Testis (tissue), 3 donors: ENCODE data around the gene NSMF. TPM values are rescaled to one million over a fixed set of nuclear protein-coding genes. Genes with fewer than 3 reads are reported as not detected.

Experiments used
- DNase-seq: peaks from one replicate; pipeline ENCODE4 v3.0.0-alpha.2; 2019
- H3K27ac ChIP-seq, 2 donors: fragments of 200-600 bp; sonication (generic); one replicate each; pipeline ENCODE4 v1.5.1; 2019
- H3K27me3 ChIP-seq: fragments of 200-600 bp; sonication (generic); one replicate; pipeline ENCODE4 v1.5.1; 2019
- H3K36me3 ChIP-seq: fragments of 200-600 bp; sonication (generic); one replicate; pipeline ENCODE4 v1.5.1; 2017; ENCODE audit warnings: low read depth; ENCODE audit errors: missing control alignments
- H3K4me1 ChIP-seq: fragments of 200-600 bp; sonication (generic); one replicate; pipeline ENCODE4 v1.5.1; 2019
- H3K4me3 ChIP-seq, 2 donors: fragments of 200-600 bp; sonication (generic); one replicate each; pipeline ENCODE4 v1.5.1; 2017 to 2019
- H3K9me3 ChIP-seq: fragments of 200-600 bp; sonication (generic); one replicate; pipeline ENCODE4 v1.5.1; 2017
- CTCF ChIP-seq, 3 experiments: fragments of 450-650 bp in 2 of 3; fragments of 200-600 bp in 1 of 3; sonication (generic) in 1 of 3; IDR thresholded peaks; one replicate each; pipeline ENCODE4 v1.5.1; 2016 to 2019; ENCODE audit warnings: antibody characterized with exemption in 3 of 3, mild to moderate bottlenecking in 2 of 3, moderate library complexity in 1 of 3
- POLR2A ChIP-seq: fragments of 450-650 bp; IDR thresholded peaks from one replicate; pipeline ENCODE4 v1.6.1; 2017; ENCODE audit warnings: antibody characterized with exemption, mild to moderate bottlenecking, moderate library complexity
- WGBS, 2 donors: methylation state at CpG; one replicate each; pipeline ENCODE4 v1.1.5; 2018; 5-methylcytosine and 5-hydroxymethylcytosine counted together
- intact Hi-C: fragments of 100-400 bp; cut with DNase I; formaldehyde crosslinking; loops from one replicate; pipeline ENCODE4 v1.15.1; 2023; ENCODE audit warnings: low total_unique reads
- polyA plus RNA-seq: library from polyadenylated mRNA; stranded (reverse); fragments of 350-450 nt; fragmentation: Illumina TruSeq; extraction: RNeasy Lipid Tissue Mini Kit (QIAGEN cat#74804); gene quantifications from one replicate; pipeline ENCODE4 v1.2.3, GENCODE V29; 2014; ENCODE audit warnings: low read depth, low replicate concordance; ENCODE audit not compliant: insufficient read depth
- total RNA-seq, 2 donors: library from RNA; depleted of rRNA; stranded (reverse); fragments of >200 nt; gene quantifications; one replicate each; pipeline ENCODE4 v1.2.3, GENCODE V29; 2016

NSMF gene
- total and polyA plus RNA-seq, 3 donors from 2014 or later: 42.5 to 105 (median 81.7) TPM

GRCh38 chr9:137479892-137480685 lies 21.0 kb upstream of the NSMF start:
- no peak for TF ChIP-seq POLR2A
- TF ChIP-seq CTCF (IDR thresholded peaks at IDR 0.05): no peak
- 85 to 91% methylated on average over 23 to 32 of the region's 32 CpGs for WGBS, 2 donors
- H3K4me1 ChIP-seq: peaks cover 16% of the 10 kb centered on the region
- H3K36me3 ChIP-seq: no peaks in the 10 kb centered on the region
- no peak overlapping the region for H3K4me3 ChIP-seq
- H3K27me3 ChIP-seq: no peaks in the 10 kb centered on the region
- intact Hi-C loops: no loop called here
- no peaks in the 10 kb centered on the region for H3K9me3 ChIP-seq
- DNase-seq: no peak
- H3K27ac ChIP-seq: no peak overlapping the region

DNA sequence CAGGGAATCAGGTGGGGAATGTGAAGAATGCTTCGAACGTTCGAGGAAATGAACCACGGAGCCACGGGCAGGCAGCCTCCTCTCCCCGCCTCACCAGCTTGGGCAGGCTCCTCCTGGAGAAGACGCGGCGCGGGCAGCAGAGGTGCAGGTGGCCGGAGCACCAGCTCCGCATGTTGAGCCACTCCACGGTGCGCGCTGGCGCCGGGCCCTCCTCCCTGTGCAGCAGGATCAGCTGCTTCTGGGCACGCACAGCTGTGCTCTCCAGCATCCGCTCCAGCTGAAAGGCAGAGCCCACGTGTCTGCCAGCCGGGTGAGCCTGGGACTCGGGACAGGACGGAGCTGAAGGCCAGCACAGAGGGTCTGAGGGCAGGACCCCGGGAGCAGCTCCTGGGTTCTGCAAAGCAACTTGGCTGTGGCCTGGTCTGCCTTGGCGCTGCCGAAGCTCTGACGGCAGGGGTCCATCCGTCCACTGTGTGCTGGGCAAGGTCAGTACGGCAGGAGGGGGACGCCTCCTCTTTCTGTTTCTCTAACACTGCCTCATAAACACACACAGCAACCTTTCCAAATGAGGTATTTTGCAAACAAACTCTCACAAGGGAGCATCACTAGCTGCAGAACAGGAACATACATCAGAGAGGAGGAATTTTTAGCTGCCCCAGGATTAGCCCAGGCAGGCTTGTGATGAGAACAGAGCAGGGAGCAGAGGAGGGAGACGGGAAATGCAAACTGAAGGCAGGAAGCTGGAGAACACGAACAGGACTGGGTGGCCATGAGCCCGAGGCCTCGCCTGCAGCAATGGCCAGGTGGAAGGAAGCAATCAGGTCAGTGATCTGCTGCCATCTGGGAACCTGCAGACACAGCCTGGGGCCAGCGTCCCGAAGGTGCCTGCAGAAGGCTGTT lies 20.1 kb upstream of the NSMF start:
- Histone ChIP-seq H3K27ac (peak overlapping the region in 1 of 2 donors; percentile 36), H3K4me3 (no peak overlapping the region), H3K36me3 (no peaks in the 10 kb centered on the region), H3K27me3 (no peaks in the 10 kb centered on the region), H3K9me3 (no peaks in the 10 kb centered on the region), H3K4me1 (peaks cover 16% of the 10 kb centered on the region)
- WGBS, 2 donors: 57 to 78% methylated on average over 12 to 36 of the region's 36 CpGs
- intact Hi-C loops: no loop called here
- peak; percentile 38 for DNase-seq
- no peak for TF ChIP-seq CTCF (IDR thresholded peaks at IDR 0.05)
- no peak for TF ChIP-seq POLR2A

- Histone ChIP-seq H3K4me1 (peaks cover 16% of the 10 kb centered on the region), H3K27ac (no peak overlapping the region), H3K36me3 (no peaks in the 10 kb centered on the region), H3K4me3 (no peak overlapping the region), H3K9me3 (no peaks in the 10 kb centered on the region), H3K27me3 (no peaks in the 10 kb centered on the region)
- TF ChIP-seq CTCF (IDR thresholded peaks at IDR 0.05) (no peak), POLR2A (no peak)
- DNase-seq: no peak
- intact Hi-C loops: no loop called here
- WGBS, 2 donors: 80 to 86% methylated on average over 1 to 11 of the region's 11 CpGs
Measured at GRCh38 chr9:137478613-137478961, 19.5 kb upstream of the NSMF start.

DNA sequence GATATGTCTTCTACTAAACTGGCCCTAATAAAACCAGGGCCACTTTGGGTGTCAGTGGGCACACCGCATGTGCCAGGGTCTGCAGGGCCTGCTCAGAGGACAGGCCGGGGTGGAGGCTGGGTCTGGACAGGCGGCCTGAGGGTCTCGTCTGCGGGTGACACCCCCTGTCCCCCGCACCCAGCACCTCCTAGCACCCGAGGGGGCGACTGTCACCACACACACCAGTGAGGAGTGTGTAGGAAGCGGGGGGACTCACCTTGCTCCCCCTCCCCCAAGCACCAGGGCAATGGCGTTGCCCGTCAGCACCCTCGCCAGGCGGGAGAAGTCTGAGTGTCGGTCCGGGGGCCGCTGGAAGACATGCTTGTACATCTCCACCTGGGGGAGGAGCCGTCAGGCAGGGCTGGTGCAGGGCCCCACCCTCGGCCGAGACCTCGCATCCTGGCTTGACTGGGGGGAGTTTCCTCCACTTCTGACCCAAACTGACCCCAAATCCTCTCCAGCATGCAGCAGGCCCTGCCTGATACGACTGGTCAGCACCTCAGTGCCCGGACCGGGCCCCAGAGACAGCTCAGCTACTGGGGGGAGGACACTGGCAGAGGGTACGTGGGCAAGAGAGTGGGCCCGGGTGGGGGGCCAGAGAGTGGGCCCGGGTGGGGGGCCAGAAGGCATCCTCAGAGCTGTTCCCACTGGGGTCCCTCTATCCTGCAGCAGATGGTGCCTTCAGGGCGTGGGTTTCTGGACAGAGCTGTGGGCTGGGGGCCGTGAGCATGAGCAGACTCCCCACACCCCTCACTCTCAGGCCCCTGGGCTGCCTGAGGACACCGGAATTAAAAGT lies 18.9 kb upstream of the NSMF start:
- no peaks in the 10 kb centered on the region for H3K36me3 ChIP-seq

More for the DNA sequence above, 18.9 kb upstream of the NSMF start:
- no peaks in the 10 kb centered on the region for H3K27me3 ChIP-seq
- no peak overlapping the region for H3K4me3 ChIP-seq
- peaks cover 16% of the 10 kb centered on the region for H3K4me1 ChIP-seq
- H3K27ac ChIP-seq: no peak overlapping the region
- H3K9me3 ChIP-seq: no peaks in the 10 kb centered on the region
- DNase-seq: no peak
- intact Hi-C loops: no loop called here
- no peak for TF ChIP-seq CTCF (IDR thresholded peaks at IDR 0.05)
- TF ChIP-seq POLR2A: no peak
- WGBS, 2 donors: 94 to 96% methylated on average over 17 to 29 of the region's 29 CpGs
